Osteoblast (primary cell): ENCODE data around the gene USP2. TPM values are rescaled to one million over a fixed set of nuclear protein-coding genes. Genes with fewer than 3 reads are reported as not detected.

ENCODE experiments used
- DNase-seq: peaks from one replicate; pipeline ENCODE4 v3.0.0; 2011; ENCODE audit warnings: low spot score, mixed read lengths; ENCODE audit not compliant: insufficient read length; ENCODE audit errors: missing footprints
- H2AFZ ChIP-seq: 2 replicates; pipeline ENCODE4 v1.6.0; 2011; ENCODE audit warnings: mild to moderate bottlenecking, low read length
- H3K27ac ChIP-seq: 2 replicates; pipeline ENCODE4 v1.5.1; 2011; ENCODE audit warnings: mild to moderate bottlenecking, low read depth, low read length, moderate library complexity
- H3K27me3 ChIP-seq: 2 replicates; pipeline ENCODE4 v1.6.0; 2012; ENCODE audit warnings: mild to moderate bottlenecking, control low read depth, inconsistent platforms, low read length, moderate library complexity; ENCODE audit not compliant: insufficient read depth
- H3K36me3 ChIP-seq: 2 replicates; pipeline ENCODE4 v1.5.1; 2011; ENCODE audit warnings: mild to moderate bottlenecking, low read length, control low read depth, moderate library complexity; ENCODE audit not compliant: insufficient read depth
- H3K4me1 ChIP-seq: 2 replicates; pipeline ENCODE4 v1.5.1; 2011; ENCODE audit warnings: mild to moderate bottlenecking, low read length, control low read depth, moderate library complexity; ENCODE audit not compliant: insufficient read depth
- H3K4me2 ChIP-seq: 2 replicates; pipeline ENCODE4 v1.6.0; 2011; ENCODE audit warnings: mild to moderate bottlenecking, low read length; ENCODE audit not compliant: insufficient read depth
- H3K4me3 ChIP-seq: fragments of 200-600 bp; sonication (generic); 3 replicates; pipeline ENCODE4 v1.5.1; 2012; ENCODE audit warnings: mild to moderate bottlenecking, low read length, inconsistent platforms; ENCODE audit not compliant: insufficient read depth
- H3K79me2 ChIP-seq: 2 replicates; pipeline ENCODE4 v1.6.0; 2012; ENCODE audit warnings: mild to moderate bottlenecking, low read length, control low read depth, inconsistent platforms; ENCODE audit not compliant: insufficient read depth
- H3K9me3 ChIP-seq: 2 replicates; pipeline ENCODE4 v1.5.1; 2011; ENCODE audit warnings: low read depth, low read length, control low read depth
- H4K20me1 ChIP-seq: 2 replicates; pipeline ENCODE4 v1.6.0; 2012; ENCODE audit warnings: mild to moderate bottlenecking, low read length, control low read depth; ENCODE audit not compliant: insufficient read depth
- CTCF ChIP-seq: IDR thresholded peaks from 2 replicates; pipeline ENCODE4 v1.5.1; 2011; ENCODE audit warnings: mild to moderate bottlenecking, low read depth, low read length, moderate library complexity; ENCODE audit errors: extremely low read depth
- total RNA-seq: library from RNA; depleted of rRNA; stranded (reverse); fragments of >200 nt; gene quantifications from 2 replicates; pipeline ENCODE4 v1.2.3, GENCODE V29; 2012

USP2 gene
- total RNA-seq, 1 donor: 0.36 TPM

DNA sequence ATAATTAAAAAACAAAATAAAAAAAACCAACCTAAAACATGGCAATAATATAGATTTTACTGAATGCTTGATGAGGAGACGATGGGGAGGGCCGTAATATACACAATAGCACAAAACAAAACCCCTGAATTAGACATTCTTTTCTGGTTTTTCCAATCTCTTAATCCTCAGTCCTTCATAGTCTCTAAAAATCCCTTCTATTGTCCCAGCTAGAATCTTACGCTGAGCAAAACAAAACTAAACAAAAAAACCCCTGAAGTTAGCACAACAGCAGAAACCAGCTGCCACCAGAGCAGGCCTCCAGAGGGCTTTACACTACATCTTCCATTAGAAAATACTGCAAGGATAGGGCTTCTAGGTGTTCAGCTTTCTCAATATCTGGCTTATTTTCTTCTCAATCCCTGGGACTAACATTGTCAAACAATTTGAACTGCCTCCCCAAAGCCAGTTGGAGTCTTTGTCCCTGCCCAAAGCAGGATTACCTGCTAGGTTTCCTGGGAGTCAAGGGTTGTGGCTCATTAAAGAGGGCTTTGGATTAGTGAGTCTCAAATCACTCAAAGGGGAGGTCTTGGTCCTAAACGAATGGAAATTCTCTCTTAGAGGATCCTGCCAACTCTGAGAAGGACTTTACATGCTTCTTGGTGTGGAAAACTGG is 49.3 kb downstream of the USP2 start:
- DNase-seq: no peak
- no peak overlapping the region for H3K4me2 ChIP-seq
- H2AFZ ChIP-seq: peak overlapping the region; percentile 36
- H3K79me2 ChIP-seq: peaks cover 28% of the 10 kb centered on the region
- H4K20me1 ChIP-seq: peaks cover 2% of the 10 kb centered on the region
- no peak for TF ChIP-seq CTCF
- peaks cover 9% of the 10 kb centered on the region for H3K27me3 ChIP-seq
- H3K27ac ChIP-seq: no peak overlapping the region
- H3K4me1 ChIP-seq: peaks cover 20% of the 10 kb centered on the region
- H3K36me3 ChIP-seq: peaks cover 6% of the 10 kb centered on the region
- no peak overlapping the region for H3K4me3 ChIP-seq
- H3K9me3 ChIP-seq: no peaks in the 10 kb centered on the region

- Histone ChIP-seq H3K4me3 (no peak overlapping the region), H3K27ac (no peak overlapping the region), H3K4me1 (peaks cover 9% of the 10 kb centered on the region), H4K20me1 (no peaks in the 10 kb centered on the region), H3K36me3 (no peaks in the 10 kb centered on the region), H3K9me3 (no peaks in the 10 kb centered on the region), H3K79me2 (peaks cover 9% of the 10 kb centered on the region), H2AFZ (no peak overlapping the region), H3K4me2 (no peak overlapping the region), H3K27me3 (peaks cover 9% of the 10 kb centered on the region)
- TF ChIP-seq CTCF: no peak
- DNase-seq: no peak
Observed at GRCh38 chr11:119330237-119330636, 51.3 kb downstream of the USP2 start.

DNA sequence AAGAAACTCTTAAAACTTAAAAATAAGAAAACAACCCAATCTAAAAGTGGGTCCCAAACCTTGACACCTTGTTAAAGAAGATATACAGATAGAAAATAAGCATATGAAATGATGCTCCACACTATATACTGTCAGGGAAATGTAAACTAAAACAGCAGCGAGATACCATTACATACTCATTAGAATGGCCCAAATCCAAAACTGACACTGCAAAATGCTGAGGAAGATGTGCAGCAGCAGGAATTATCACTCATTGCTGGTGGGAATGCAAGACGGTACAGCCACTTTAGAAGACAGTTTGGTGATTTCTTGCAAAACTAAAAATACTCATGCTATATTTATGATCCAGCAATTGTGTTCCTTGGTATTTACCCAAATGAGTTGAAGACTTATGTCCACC is 52.2 kb downstream of the USP2 start:
- peaks cover 9% of the 10 kb centered on the region for H3K27me3 ChIP-seq
- peaks cover 4% of the 10 kb centered on the region for H3K4me1 ChIP-seq
- no peak for TF ChIP-seq CTCF
- H4K20me1 ChIP-seq: no peaks in the 10 kb centered on the region
- H3K79me2 ChIP-seq: no peaks in the 10 kb centered on the region
- H2AFZ ChIP-seq: no peak overlapping the region
- no peak overlapping the region for H3K27ac ChIP-seq
- no peaks in the 10 kb centered on the region for H3K9me3 ChIP-seq
- no peak overlapping the region for H3K4me3 ChIP-seq
- H3K36me3 ChIP-seq: no peaks in the 10 kb centered on the region
- H3K4me2 ChIP-seq: no peak overlapping the region
- no peak for DNase-seq

GRCh38 chr11:119324189-119324588 is 57.3 kb downstream of the USP2 start:
- Histone ChIP-seq H3K9me3 (no peaks in the 10 kb centered on the region), H3K4me2 (no peak overlapping the region), H3K36me3 (no peaks in the 10 kb centered on the region), H2AFZ (no peak overlapping the region), H3K4me1 (peaks cover 23% of the 10 kb centered on the region), H4K20me1 (no peaks in the 10 kb centered on the region), H3K27me3 (peaks cover 2% of the 10 kb centered on the region), H3K79me2 (no peaks in the 10 kb centered on the region), H3K27ac (no peak overlapping the region), H3K4me3 (no peak overlapping the region)
- no peak for TF ChIP-seq CTCF
- DNase-seq: no peak
